Skin of body (tissue), 2 donors: ENCODE data around the gene CNIH4. TPM values are rescaled to one million over a fixed set of nuclear protein-coding genes. Genes with fewer than 3 reads are reported as not detected.
A peak's percentile ranks its signal among the peaks of the same experiment; 100 is the strongest.
"Not testable (repeated sequence)": the region's sequence is repeated elsewhere in the genome, so short reads cannot be mapped to it uniquely, and the experiment has no call there.

Source experiments
- DNase-seq: peaks from one replicate; lab custom pipeline; 2025; lab: John Stamatoyannopoulos, UW
- total RNA-seq: library from RNA; depleted of rRNA; stranded (reverse); fragments of >200 nt; gene quantifications from one replicate; pipeline ENCODE4 v1.2.3, GENCODE V29; 2014

CNIH4 gene
- total RNA-seq, 1 donor from 2014 or later, result 29.3 TPM

- no peak for DNase-seq
Measured at GRCh38 chr1:224348137-224348536, 8.5 kb upstream of the CNIH4 start.

DNA sequence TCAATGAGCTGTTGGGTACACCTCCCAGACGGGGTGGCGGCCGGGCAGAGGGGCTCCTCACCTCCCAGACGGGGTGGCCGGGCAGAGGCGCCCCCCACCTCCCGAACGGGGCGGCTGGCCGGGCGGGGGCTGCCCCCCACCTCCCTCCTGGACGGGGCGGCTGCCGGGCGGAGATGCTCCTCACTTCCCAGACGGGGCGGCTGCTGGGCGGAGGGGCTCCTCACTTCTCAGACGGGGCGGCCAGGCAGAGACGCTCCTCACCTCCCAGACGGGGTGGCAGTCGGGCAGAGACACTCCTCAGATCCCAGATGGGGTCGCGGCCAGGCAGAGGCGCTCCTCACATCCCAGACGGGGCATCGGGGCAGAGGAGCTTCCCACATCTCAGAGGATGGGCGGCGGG is 7.0 kb upstream of the CNIH4 start:
- not testable (repeated sequence) for DNase-seq

DNA sequence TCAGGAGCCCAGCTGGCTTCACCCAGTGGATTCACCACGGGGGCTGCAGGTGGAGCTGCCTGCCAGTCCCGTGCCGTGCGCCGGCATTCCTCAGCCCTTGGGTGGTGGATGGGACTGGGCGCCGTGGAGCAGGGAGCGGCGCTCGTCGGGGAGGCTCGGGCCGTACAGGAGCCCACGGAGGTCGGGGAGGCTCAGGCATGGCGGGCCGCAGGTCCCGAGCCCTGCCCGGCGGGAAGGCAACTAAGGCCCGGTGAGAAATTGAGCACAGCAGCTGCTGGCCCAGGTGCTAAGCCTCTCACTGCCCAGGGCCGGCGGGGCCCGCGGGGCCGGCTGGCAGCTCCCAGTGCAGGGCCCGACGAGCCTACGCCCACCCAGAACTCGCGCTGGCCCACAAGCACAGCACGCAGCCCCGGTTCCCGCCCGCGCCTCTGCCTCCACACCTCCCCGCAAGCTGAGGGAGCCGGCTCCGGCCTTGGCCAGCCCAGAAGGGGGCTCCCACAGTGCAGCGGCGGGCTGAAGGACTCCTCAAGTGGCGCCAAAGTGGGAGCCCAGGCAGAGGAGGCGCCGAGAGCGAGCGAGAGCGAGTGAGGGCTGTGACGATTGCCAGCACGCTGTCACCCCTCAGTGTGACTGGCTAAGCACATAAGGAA is 4.1 kb upstream of the CNIH4 start:
- DNase-seq, result not testable (repeated sequence)

- no peak for DNase-seq
Measured at GRCh38 chr1:224353975-224354925, 2.4 kb upstream of the CNIH4 start.

DNA sequence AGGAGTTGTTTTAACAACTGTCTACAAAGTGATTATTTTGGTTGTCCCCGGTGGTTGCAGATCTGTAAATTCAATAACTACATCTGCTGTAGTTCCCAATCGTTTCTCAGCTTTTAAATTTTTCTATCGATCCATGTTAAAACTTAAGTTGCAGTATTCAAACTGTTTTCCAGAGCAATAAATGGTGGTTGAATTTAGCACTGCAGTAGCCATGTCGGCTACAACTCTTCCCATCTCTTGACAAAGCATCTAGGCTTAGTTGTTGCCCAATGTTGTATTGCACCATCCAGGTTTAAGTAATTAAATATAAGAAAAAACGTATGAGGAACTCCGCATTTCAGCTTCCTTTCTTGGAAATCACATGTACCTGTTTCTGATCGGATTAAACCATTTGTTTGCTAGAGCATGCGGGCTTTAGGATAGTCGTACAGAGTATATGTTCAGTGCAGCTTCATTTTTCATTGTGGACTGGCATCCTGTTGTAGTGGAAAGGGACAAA is 996 bp downstream of the CNIH4 start:
- DNase-seq, result peak; percentile 20

- DNase-seq, result no peak
Measured at GRCh38 chr1:224358237-224358636, 1.6 kb downstream of the CNIH4 start.

DNA sequence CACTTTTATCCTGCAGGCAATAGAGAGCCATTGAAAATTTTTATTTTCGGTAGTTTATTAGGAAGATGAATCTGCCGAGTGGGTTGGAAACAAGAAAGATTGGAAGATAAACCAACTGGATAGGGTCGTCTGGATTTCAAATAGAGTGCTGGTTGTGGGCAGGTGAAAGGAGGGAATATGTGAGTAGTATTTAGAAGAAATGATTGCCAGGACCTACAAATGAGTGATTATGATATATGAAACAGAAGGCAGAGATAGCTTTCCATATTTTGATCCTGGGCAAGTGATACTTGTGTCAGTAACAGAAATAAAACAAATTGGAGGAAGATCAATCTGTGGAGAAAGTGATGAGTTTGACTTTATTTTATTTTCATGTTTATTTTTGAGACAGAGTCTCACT is 2.5 kb downstream of the CNIH4 start:
- no peak for DNase-seq

- DNase-seq, result no peak
Measured at GRCh38 chr1:224368409-224368808, 11.7 kb downstream of the CNIH4 start.

GRCh38 chr1:224373008-224373590 is 16.4 kb downstream of the CNIH4 start:
- no peak for DNase-seq

DNA sequence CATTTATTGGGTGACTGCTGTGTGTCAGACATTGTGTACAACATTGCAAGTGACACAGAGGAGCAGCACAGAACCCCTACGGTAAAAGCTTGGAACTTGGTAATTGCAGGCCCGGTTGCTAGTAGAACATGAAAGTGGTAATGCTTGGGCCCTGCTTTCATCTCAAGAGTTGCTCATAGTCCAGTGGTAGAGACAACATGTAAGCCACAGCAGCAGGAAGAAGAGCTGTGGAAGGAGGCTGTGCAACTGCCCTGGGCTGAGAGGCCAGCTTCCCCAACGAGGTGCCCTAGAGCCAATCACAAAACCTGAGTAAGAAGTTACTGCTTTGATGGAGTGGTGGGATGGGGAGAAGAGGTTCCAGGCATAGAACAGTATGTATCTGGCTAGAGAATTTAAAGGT is 18.4 kb downstream of the CNIH4 start:
- no peak for DNase-seq

DNA sequence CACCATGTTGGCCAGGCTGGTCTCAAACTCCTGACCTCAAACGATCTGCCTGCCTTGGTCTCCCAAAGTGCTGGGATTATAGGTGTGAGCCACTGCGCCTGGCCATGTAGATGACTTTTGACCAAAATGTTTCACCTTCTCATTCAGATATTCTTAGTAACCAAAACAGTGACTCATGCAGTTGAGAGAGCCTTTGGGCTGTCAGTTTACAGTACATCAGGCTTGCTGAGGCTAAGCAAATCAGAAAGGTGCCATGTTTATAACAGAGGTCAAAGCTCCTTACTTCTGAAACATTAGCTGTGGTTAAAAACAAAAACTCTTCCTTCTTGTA is 21.0 kb downstream of the CNIH4 start:
- DNase-seq, result no peak

DNA sequence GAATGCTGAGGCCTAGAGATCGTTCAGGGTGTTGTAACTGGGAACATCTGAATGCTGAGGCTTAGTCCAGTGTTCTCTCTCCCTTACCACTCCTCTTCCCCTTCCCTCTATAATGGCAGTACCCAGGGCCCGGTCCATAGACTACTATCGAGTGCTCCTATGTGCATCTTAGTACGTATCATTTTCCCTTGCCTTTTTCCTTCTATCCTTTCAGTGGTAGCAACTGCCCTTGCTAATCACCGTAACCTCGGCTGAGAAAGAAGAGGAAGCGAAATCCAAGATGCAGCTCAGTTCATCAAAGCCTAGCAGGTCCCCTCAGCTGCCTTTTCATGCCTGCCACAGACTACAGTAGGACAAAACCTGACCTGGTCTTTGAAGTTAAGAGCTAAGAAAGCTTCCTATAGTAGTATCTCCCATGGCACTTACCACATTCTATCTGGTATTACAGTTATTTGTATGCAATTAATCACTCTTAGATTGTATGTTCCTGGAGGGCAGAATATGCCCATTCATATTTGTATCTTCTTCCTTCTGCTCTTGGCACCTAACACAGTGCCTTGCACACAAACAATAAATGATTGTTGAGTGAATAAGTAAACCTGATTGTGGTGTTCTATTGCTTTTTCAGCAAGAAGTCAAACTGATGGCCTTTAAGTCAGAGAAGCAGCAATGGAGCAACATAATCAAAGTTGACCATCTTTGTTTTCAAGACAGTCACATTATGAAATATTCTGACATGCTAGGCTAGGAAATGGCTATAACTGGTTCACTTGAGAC is 22.4 kb downstream of the CNIH4 start:
- no peak for DNase-seq

DNA sequence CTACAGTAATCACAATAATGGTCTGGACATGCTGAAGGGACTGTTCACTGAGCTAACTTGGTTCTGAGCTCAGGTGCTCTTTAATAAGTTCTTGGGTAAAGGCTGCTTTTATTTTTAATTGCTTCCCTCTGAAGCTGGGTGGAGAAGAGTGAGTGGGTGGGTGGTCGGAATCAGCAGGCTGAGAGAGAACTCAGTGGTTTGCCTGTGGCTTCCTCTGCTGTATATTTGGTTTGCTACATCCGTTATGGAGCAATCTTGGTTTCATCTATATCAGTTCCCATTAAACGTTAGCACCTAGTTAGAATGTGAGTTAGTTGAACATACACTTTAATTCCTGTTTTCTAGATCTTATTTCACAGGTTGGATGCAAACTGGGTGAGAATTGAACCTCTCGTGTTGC is 23.3 kb downstream of the CNIH4 start:
- no peak for DNase-seq

DNA sequence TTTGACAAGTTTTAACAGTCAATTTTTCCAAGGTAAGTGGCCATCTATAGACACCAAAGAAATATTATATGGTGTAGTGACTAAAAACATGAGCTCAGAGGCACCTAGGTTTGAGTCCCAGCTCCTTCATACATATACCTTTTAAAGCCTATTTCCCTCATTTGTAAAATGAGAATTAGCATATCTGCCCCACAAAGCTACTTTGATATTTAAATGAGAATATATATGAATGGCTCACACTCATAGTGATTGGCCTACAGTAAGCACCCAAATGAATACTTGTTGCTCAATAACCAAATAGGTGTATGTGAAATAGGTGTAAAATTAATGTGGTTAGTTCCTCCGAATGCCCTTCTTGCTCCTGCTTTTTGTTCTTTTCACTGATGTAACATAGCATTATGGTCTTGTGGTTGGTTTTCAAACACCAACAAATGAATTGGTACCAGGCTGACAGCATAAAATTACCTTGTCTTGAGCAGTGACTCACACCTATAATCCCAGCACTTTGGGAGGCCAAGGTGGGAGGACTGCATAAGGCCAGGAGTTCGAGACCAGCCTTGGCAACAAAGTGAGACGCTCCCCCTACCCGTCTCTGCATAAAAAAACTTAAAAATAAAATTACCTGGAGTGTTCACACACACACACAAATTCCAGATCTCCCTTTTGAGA is 25.3 kb downstream of the CNIH4 start:
- no peak for DNase-seq

DNA sequence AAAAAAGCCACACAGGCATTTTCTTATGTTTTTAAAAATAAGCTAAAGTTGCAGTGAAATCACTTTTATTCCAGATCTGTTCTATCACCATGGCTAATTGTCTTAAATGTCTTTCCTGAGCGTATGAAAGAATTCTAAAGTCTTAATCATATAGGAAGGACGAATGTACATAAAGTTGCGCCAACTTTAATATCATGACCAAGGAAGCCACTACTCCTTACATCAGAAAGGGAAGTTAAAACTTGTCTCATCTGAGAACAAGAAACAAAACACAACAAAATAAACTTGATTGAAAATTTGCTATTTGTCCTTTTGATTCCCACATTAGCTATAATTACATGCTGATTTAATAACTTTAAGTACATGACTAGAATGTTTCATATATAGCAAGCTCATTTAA is 26.5 kb downstream of the CNIH4 start:
- no peak for DNase-seq

DNA sequence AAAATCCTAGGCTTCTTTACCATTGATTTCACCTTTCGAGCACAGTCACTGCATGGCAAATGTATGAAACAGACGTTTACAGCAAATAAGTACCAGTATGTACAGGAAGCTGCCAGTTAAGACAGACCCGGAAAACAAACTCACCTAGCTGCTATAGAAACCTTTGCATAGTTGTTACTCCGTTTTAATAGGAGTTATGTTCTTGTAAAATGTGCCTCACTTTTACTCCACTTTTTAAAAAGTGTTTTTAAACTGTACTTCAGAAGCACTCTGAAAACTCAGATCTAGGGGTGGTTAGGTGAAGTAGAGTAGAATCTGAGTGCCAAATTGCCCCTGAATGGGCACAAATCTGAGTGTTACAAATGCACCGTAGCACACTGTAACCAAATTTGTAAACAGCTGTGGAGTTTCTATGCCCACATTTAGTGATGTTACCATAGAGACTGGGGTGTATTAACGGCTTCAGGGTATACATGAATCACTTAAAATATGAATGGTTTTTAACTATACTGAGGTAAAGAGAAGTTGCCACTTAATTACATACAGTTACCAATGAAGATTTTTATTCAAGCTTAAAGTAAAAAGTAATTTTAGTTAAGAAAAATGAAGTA is 30.7 kb downstream of the CNIH4 start:
- no peak for DNase-seq

- no peak for DNase-seq
Measured at GRCh38 chr1:224387943-224388342, 31.3 kb downstream of the CNIH4 start.

- DNase-seq, result no peak
Measured at GRCh38 chr1:224390517-224390916, 33.8 kb downstream of the CNIH4 start.

GRCh38 chr1:224392411-224393249 is 36.0 kb downstream of the CNIH4 start:
- DNase-seq, result no peak

DNA sequence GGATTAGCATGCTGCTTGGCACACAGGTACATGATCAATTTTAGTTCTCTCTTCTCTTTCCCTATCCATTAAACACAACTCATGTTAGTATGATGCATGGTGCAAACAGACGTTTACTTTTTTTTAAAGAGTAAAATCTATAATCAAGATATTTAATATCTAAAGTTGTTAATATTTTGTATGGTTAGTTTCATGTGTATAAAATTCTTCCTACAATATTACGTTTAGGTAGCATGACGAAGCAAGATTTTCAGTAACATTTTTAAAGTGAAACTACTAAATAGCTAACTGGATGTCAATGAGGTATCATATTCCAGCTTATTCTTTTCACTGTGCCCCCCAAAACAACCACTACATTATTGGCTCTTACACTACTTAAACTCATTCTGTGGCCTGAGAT is 36.6 kb downstream of the CNIH4 start:
- no peak for DNase-seq
